ENCODE results near the gene CACNA2D1.
"Not testable (repeated sequence)": the region's sequence is repeated elsewhere in the genome, so short reads cannot be mapped to it uniquely, and the experiment has no call there.

Gene CACNA2D1

DNA sequence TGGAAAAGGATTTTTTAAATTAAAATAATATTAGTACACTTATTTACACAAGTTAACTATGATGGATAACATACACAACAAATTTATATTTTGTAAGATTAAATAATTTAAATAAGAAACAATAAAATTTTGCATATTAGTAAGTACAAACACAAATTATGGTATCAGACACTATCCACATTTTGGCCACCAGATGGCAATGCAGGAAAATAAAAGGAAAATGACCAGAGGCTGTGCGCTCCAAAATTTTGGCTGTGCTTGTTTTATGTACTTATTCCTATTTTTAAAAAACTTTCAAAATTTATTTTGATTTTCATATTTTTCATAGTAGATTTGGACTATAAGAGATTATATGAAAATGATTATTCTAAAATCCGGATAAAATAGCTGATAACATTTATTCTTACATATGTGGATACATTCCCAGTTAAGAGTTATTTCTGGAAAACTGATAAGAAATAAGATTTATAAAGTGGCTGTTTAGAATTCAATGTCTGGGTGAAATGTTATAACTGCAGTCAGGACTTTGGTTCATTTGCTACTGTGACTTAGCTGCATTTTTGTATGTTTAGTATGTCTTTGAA lies 399.0 kb downstream of the CACNA2D1 start:
- H3K27ac Mint-ChIP-seq = no peak overlapping the region
- ATAC-seq (no peak), DNase-seq (peak; percentile 6)
- no peak overlapping the region for H3K4me3 Mint-ChIP-seq
- no peaks in the 10 kb centered on the region for H3K4me1 Mint-ChIP-seq
- H3K27me3 Mint-ChIP-seq = no peaks in the 10 kb centered on the region
- H3K9me3 Mint-ChIP-seq = no peaks in the 10 kb centered on the region
- H3K36me3 Mint-ChIP-seq (ENCODE audit: low read depth) = no peaks in the 10 kb centered on the region

DNA sequence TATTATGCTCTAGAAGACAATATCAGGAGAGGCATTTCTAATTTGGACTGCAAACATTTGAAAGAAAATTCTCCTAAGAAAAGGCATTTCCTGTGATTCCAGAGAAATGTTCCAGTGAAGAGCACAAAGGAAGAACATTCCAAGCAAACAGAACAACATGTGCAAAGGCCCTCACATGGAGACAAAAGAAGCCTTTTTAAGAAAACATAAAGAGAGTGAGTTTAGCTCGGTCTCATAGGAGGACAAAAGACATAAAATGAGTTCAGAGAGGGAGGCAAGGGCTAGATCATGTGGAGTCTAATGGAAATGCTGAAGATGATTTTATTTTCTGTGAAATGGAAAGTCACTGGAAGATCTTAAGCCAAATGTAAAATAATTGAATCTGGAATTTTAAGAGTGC lies 404.0 kb downstream of the CACNA2D1 start:
- Mint-ChIP-seq H3K36me3 (ENCODE audit: low read depth) (no peaks in the 10 kb centered on the region), H3K4me1 (no peaks in the 10 kb centered on the region), H3K27ac (no peak overlapping the region), H3K27me3 (no peaks in the 10 kb centered on the region), H3K4me3 (no peak overlapping the region), H3K9me3 (no peaks in the 10 kb centered on the region)
- DNase-seq = no peak
- ATAC-seq = no peak

DNA sequence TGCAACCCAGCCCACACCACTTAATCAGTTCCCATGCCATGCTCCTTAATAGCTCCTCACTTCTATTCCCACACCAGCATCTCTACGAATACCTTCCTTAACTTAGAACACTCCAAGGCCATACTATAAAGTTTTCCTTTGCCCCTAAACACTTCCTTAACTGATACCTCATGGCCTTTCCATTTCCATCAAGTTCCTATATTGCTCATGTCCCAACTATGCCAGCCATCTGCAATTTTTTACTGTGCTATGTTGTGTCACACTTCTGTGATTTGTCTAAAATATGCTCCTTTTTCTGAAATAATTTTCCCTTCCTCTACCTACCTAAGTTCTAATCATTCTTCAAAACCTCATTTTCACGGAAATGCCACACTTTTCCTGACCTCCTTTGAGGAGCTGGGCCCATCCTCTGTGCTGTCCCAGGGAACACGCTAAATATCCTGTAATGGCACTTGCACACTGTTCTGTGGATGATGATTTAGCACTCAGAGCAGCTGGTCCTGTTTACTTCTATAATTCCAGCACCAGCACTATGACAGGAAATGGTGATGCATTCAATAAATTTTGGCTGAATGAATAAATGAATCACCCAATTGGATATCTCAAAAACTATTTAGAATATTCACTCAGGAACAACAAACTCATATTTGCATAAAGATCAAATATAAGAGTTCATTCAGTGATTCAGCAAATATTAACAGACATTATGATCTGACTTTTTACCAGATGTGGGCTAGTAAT lies 407.3 kb downstream of the CACNA2D1 start:
- no peak overlapping the region for H3K27ac Mint-ChIP-seq
- no peak for DNase-seq

DNA sequence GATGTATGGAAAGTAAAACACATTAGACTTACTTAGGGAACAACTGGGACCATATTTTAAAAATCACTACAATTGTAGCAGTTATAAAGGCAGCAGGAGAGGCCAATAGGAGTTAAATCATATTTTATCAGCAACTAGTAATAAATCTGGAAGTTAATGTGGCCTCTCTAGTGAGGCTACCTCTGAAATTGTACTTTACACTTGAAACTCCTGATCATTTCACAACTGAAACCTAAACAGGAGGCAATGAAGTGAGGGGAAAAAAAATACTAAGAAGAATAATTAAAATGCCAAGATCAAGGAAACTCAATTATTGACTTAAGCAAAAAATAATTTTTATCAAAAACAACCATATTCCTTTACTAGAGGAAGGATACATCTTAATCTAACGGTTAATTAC lies 408.1 kb downstream of the CACNA2D1 start:
- Mint-ChIP-seq H3K27ac (no peak overlapping the region), H3K9me3 (no peaks in the 10 kb centered on the region)

More for the DNA sequence above, 407.3 kb downstream of the CACNA2D1 start:
- ATAC-seq = no peak
- Mint-ChIP-seq H3K9me3 (no peaks in the 10 kb centered on the region), H3K36me3 (ENCODE audit: low read depth) (no peaks in the 10 kb centered on the region), H3K27me3 (no peaks in the 10 kb centered on the region), H3K4me1 (no peaks in the 10 kb centered on the region), H3K4me3 (no peak overlapping the region)

DNA sequence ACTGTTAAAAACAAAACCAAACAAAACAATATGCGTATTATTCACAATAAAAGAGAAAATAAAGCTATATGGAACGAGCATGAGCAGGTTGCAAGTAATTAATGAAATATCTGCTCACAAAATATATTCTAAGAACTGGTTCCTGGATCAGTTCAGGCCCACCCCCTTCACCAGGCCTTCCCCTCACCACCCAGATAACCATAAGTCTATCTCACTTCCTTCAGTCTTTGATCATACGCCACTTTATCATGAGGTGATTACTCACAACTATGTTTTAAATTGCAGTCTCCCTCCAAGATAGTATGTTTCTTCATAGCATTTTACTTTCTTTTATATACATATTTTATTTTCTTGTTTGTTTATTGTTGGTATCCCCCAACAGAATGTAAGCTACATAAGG lies 410.7 kb downstream of the CACNA2D1 start:
- H3K4me1 Mint-ChIP-seq = no peaks in the 10 kb centered on the region
- H3K9me3 Mint-ChIP-seq = no peaks in the 10 kb centered on the region
- no peak overlapping the region for H3K27ac Mint-ChIP-seq
- no peak overlapping the region for H3K4me3 Mint-ChIP-seq
- no peak for DNase-seq
- H3K36me3 Mint-ChIP-seq (ENCODE audit: low read depth) = no peaks in the 10 kb centered on the region
- ATAC-seq = no peak
- H3K27me3 Mint-ChIP-seq = no peaks in the 10 kb centered on the region

More for the DNA sequence above, 408.1 kb downstream of the CACNA2D1 start:
- Mint-ChIP-seq H3K4me3 (no peak overlapping the region), H3K27me3 (no peaks in the 10 kb centered on the region), H3K4me1 (no peaks in the 10 kb centered on the region), H3K36me3 (ENCODE audit: low read depth) (no peaks in the 10 kb centered on the region)
- no peak for DNase-seq
- no peak for ATAC-seq

DNA sequence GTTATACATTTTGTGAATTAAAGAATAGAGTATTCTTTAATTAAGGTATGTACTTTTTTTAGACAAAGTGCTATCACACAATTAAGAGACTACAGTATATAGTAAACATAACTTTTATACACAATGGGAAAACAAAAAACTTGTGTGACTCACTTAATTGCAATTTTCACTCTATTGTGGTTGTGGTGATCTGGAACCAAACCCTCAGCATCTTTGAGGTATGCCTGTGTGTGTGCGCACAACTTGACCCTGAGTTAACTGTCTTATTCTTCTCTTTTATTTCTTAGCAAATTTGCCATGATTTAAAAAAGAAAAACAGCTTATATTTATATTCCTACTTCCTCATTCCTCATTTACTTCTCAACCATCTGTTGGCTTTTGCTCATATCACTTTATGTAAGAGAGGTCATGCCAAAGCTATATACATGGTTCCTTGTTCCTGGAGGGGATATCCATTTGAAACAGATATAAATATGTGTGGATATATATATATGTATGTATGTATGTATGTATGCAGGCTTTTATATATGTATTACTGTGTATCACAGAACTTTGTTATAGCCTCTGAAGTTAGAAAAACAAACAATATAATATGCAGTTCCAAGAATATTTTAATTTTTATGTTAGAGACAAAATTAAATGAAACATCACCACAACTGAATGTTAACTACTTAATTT lies 414.2 kb downstream of the CACNA2D1 start:
- Mint-ChIP-seq H3K27me3 (no peaks in the 10 kb centered on the region), H3K4me1 (no peaks in the 10 kb centered on the region), H3K36me3 (ENCODE audit: low read depth) (no peaks in the 10 kb centered on the region), H3K4me3 (no peak overlapping the region), H3K27ac (no peak overlapping the region), H3K9me3 (peaks cover 5% of the 10 kb centered on the region)
- ATAC-seq (no peak), DNase-seq (no peak)

DNA sequence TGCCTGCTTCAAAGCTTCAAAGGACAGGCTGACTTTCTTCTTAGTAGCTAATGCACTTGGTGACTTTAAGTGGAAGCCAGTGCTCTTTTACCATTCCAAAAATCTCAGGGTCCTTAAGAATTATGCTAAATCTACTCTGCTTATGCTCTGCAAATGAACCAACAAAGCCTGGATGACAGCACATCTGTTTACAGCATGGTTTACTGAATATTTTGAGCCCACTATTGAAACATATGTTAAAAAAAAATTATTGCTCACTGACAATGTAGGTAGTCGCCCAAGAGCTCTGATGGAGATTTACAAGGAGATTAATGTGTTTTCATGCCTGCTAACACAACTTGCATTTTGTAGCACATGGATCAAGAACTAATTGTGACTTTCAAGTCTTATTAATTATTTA lies 415.5 kb downstream of the CACNA2D1 start:
- no peak overlapping the region for H3K4me3 Mint-ChIP-seq
- H3K27me3 Mint-ChIP-seq = no peaks in the 10 kb centered on the region
- no peaks in the 10 kb centered on the region for H3K36me3 Mint-ChIP-seq (ENCODE audit: low read depth)
- no peaks in the 10 kb centered on the region for H3K4me1 Mint-ChIP-seq
- peaks cover 5% of the 10 kb centered on the region for H3K9me3 Mint-ChIP-seq
- H3K27ac Mint-ChIP-seq = no peak overlapping the region
- ATAC-seq (no peak), DNase-seq (no peak)

DNA sequence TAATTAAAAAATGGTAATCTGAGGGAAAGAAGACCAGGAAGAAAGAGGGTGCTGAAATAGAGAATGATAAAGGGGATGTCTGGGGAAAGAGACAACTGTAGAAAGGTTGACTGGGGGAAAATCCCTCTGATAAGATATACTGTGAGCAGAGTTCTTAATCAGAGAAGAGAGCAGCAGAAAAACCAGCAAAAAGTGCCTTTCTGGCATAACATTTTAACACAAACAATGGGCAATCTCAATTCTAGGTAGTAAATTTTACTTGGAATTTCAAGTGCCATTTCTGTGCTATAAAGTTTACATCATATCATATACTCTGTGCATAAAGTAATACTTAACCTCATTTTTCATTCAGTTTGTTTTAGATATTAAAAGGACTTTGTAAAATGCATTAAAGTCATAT lies 421.9 kb downstream of the CACNA2D1 start:
- no peaks in the 10 kb centered on the region for H3K36me3 Mint-ChIP-seq (ENCODE audit: low read depth)
- ATAC-seq (no peak), DNase-seq (no peak)
- peaks cover 5% of the 10 kb centered on the region for H3K9me3 Mint-ChIP-seq
- H3K4me3 Mint-ChIP-seq = no peak overlapping the region
- no peaks in the 10 kb centered on the region for H3K4me1 Mint-ChIP-seq
- no peak overlapping the region for H3K27ac Mint-ChIP-seq
- H3K27me3 Mint-ChIP-seq = no peaks in the 10 kb centered on the region

DNA sequence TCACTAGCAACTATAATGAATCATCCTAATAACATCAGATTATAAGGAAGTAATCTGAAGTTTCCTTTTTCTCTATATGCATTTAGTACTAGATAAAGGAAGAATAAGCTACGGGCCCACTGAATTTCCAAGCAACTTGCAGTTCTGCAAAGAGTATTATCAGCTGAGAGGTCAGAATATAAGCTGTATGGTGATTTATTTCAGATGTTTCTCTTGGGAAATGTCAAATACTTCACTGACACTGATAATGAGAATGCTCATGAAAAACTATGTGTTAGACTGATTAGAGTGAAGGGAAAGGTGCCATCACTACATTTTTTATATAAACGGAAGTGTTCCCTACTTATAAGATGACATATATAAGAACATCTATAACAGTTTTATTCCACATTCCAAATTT lies 422.5 kb downstream of the CACNA2D1 start:
- DNase-seq (no peak), ATAC-seq (no peak)
- Mint-ChIP-seq H3K9me3 (peaks cover 5% of the 10 kb centered on the region), H3K36me3 (ENCODE audit: low read depth) (no peaks in the 10 kb centered on the region), H3K4me1 (no peaks in the 10 kb centered on the region), H3K27me3 (no peaks in the 10 kb centered on the region), H3K27ac (no peak overlapping the region), H3K4me3 (no peak overlapping the region)

DNA sequence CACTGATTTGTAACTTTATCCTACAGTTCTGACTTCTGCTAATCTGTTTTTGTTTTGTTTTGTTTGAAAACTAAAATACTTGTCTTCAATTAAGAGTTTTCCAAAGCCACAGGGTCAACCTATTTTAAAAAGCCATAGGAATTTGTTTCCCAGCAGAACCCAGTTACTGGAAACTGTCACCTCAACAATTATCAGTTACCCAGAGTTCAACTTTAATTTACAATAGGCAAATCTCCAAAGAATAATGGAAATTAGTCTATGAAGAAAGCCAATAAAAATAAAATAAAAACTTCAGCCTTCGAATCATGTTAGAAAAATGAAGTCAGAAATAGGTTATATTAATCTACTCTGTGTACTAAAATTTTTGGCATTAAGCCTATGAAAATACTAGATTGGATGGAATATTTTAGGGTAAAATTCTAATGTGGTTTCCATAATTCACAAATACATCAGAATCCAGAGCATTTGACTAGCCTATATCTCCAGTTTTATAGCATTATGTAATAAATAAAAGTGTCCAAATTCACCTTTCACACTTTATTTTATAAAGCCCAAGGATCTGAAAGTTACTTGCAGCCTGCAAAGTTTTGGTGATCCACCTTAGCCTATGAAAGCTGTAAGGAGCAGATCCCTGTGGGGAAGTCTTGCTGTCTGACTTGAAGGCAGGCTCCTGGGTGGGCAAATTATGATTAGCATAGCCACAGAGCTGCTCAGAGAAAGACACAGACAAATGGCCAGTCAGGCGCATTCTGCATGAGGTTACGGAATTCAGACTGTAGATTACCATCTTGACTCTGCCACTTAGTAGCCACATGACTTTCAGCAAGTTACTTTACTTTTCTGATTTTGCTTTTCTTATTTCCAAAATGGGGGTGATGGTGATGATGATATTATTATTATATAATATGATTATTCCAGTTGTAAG lies 423.8 kb downstream of the CACNA2D1 start:
- no peak overlapping the region for H3K4me3 Mint-ChIP-seq
- no peak for DNase-seq
- no peaks in the 10 kb centered on the region for H3K27me3 Mint-ChIP-seq
- ATAC-seq = no peak
- H3K9me3 Mint-ChIP-seq = no peaks in the 10 kb centered on the region
- H3K4me1 Mint-ChIP-seq = no peaks in the 10 kb centered on the region
- no peak overlapping the region for H3K27ac Mint-ChIP-seq
- no peaks in the 10 kb centered on the region for H3K36me3 Mint-ChIP-seq (ENCODE audit: low read depth)

DNA sequence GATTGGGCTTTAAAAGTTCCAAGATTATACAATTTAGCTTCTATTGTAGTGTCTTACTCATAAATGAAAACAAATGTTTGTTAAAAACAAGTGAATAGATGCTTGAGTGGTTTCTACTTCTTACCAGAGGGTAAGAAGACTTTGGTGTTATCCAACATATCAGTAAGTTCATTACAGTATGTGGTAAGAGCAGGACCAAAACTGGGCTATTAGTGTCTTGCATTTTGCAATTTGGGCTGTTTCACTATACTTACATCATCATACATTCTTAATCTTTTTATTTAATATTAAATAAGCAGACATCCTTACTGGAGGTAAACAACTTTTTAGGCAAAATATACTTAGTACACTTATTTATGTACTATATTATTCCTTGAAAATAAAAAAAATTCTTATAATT lies 425.4 kb downstream of the CACNA2D1 start:
- Mint-ChIP-seq H3K27me3 (no peaks in the 10 kb centered on the region), H3K4me1 (no peaks in the 10 kb centered on the region), H3K9me3 (no peaks in the 10 kb centered on the region), H3K36me3 (ENCODE audit: low read depth) (no peaks in the 10 kb centered on the region), H3K4me3 (no peak overlapping the region), H3K27ac (no peak overlapping the region)
- ATAC-seq = no peak
- no peak for DNase-seq

DNA sequence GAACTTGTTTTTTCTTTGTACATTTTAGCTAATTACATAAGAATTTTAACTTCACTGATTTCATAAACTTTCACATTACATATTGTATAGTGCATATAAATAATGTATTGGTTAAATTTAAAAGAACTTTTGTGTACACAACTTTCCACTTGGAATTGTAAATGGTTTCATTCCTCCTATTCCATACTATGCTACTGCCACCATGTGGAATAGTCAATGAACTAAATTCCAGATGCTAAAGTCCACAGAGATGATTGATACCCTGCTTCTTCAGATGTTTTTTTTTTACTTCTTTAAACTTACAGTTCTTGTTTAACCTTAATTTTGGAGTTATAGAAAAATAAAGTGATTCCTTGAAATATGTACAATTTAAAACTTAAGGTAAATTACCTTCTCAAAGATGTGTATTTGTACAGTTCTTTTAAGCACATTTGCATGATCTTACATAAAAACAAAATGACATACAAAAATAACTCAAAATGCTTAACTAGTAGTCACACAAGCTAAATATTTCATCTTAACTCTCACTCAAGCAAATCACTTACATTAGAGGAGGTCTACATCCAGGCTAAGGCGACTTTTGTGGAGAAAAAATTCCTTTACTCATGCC lies 426.1 kb downstream of the CACNA2D1 start:
- Mint-ChIP-seq H3K4me1 (no peaks in the 10 kb centered on the region), H3K36me3 (ENCODE audit: low read depth) (no peaks in the 10 kb centered on the region), H3K4me3 (no peak overlapping the region), H3K27ac (no peak overlapping the region), H3K9me3 (no peaks in the 10 kb centered on the region), H3K27me3 (no peaks in the 10 kb centered on the region)
- DNase-seq (no peak), ATAC-seq (no peak)

DNA sequence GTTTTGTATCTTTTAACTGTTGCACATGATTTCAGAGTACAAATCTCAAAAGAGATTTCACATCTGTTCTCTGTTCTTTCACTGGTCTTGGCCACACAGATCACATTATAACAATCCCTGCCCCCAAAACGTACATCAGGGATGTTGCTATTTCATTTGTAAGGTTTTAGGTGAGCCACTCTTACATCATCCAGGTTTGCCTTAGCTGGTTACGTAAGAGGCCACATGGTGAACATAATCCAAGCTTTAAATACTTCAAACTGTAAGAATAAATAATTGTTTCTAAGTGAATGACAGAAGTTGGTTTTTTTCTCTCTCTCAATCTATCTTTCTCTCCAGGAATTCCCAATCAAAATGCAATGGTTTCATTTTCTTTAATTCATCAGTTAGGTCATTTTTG lies 427.8 kb downstream of the CACNA2D1 start:
- H3K27ac Mint-ChIP-seq = no peak overlapping the region
- H3K27me3 Mint-ChIP-seq = no peaks in the 10 kb centered on the region
- no peak for DNase-seq
- no peak overlapping the region for H3K4me3 Mint-ChIP-seq
- H3K9me3 Mint-ChIP-seq = no peaks in the 10 kb centered on the region
- no peaks in the 10 kb centered on the region for H3K36me3 Mint-ChIP-seq (ENCODE audit: low read depth)
- ATAC-seq = no peak
- H3K4me1 Mint-ChIP-seq = no peaks in the 10 kb centered on the region

DNA sequence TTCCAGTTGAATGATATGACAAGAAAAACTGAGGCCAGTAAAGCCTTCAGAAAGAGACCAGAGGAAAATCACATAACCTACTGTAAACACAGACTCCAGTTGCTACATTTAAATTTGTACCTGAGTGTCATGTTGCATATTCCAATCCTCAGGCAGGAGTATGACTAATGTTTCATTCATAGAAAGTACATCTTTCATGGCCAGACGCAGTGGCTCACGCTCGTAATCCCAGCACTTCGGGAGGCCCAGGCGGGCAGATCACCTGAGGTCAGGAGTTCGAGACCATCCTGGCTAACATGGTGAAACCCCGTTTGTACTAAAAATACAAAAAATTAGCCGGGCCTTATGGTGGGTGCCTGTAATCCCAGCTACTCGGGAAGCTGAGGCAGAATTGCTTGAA lies 429.0 kb downstream of the CACNA2D1 start:
- H3K4me1 Mint-ChIP-seq; H3K9me3 Mint-ChIP-seq; H3K4me3 Mint-ChIP-seq; ATAC-seq; H3K27me3 Mint-ChIP-seq; H3K36me3 Mint-ChIP-seq (ENCODE audit: low read depth); DNase-seq; H3K27ac Mint-ChIP-seq: not testable (repeated sequence)
